Smooth muscle cell (in vitro differentiated cells): ENCODE data around the gene HNRNPUL1. TPM values are rescaled to one million over a fixed set of nuclear protein-coding genes. Genes with fewer than 3 reads are reported as not detected.

Source experiments
- DNase-seq: peaks from one replicate; lab custom pipeline; 2025; ENCODE audit not compliant: unreplicated experiment; lab: John Stamatoyannopoulos, UW
- H2AFZ ChIP-seq: fragments of 200-600 bp; sonication (generic); 2 replicates; pipeline ENCODE4 v1.6.0; 2016; ENCODE audit warnings: antibody characterized with exemption, low read depth, mild to moderate bottlenecking
- H3F3A ChIP-seq: fragments of 200-600 bp; sonication (generic); 2 replicates; pipeline ENCODE4 v1.6.0; 2017; ENCODE audit warnings: antibody characterized with exemption, low read depth
- H3K27ac ChIP-seq: fragments of 200-600 bp; sonication (generic); 2 replicates; pipeline ENCODE4 v1.5.1; 2016; ENCODE audit warnings: low read depth, mild to moderate bottlenecking
- H3K27me3 ChIP-seq: fragments of 200-600 bp; sonication (generic); 2 replicates; pipeline ENCODE4 v1.6.1; 2016; ENCODE audit warnings: low read depth, mild to moderate bottlenecking
- H3K36me3 ChIP-seq: fragments of 200-600 bp; sonication (generic); 2 replicates; pipeline ENCODE4 v1.5.1; 2016; ENCODE audit warnings: low read depth
- H3K4me1 ChIP-seq: fragments of 200-600 bp; sonication (generic); 2 replicates; pipeline ENCODE4 v1.5.1; 2016; ENCODE audit warnings: low read depth
- H3K4me2 ChIP-seq: fragments of 200-600 bp; sonication (generic); 2 replicates; pipeline ENCODE4 v1.6.0; 2016; ENCODE audit warnings: mild to moderate bottlenecking
- H3K4me3 ChIP-seq: fragments of 200-600 bp; sonication (generic); 2 replicates; pipeline ENCODE4 v1.5.1; 2016; ENCODE audit warnings: mild to moderate bottlenecking
- H3K79me2 ChIP-seq: fragments of 200-600 bp; sonication (generic); 2 replicates; pipeline ENCODE4 v1.6.0; 2016; ENCODE audit warnings: low read depth, mild to moderate bottlenecking
- H3K9ac ChIP-seq: fragments of 200-600 bp; sonication (generic); 2 replicates; pipeline ENCODE4 v1.6.0; 2016; ENCODE audit warnings: low read depth
- H3K9me3 ChIP-seq: fragments of 200-600 bp; sonication (generic); replicated peaks from 2 replicates; pipeline ENCODE4 v1.5.1; 2016; ENCODE audit warnings: low read depth
- H4K20me1 ChIP-seq: fragments of 200-600 bp; sonication (generic); 2 replicates; pipeline ENCODE4 v1.6.0; 2016; ENCODE audit warnings: low read depth
- CTCF ChIP-seq: fragments of 200-600 bp; sonication (generic); IDR thresholded peaks from 2 replicates; pipeline ENCODE4 v1.5.1; 2017; ENCODE audit warnings: borderline replicate concordance, mild to moderate bottlenecking, antibody characterized with exemption; ENCODE audit not compliant: insufficient read depth, poor library complexity, severe bottlenecking
- WGBS: methylation state at CpG from one replicate; pipeline ENCODE4 v1.1.7; 2016; ENCODE audit warnings: low lambda C conversion rate; 5-methylcytosine and 5-hydroxymethylcytosine counted together
- polyA plus RNA-seq: library from polyadenylated mRNA; unstranded; fragments of >200 nt; fragmentation: Nextera tagmentation; extraction: Ambion mirVana; gene quantifications from 2 replicates; pipeline ENCODE4 v1.2.1, GENCODE V29; 2016
- total RNA-seq: library from RNA; depleted of rRNA; stranded (reverse); fragments of >200 nt; gene quantifications from 2 replicates; pipeline ENCODE4 v1.2.3, GENCODE V29; 2014

Gene HNRNPUL1
- total and polyA plus RNA-seq, 2 experiments from 2014 or later = 101 to 125 TPM

- no peak for TF ChIP-seq CTCF
- no peaks in the 10 kb centered on the region for H4K20me1 ChIP-seq
- H3K4me1 ChIP-seq = no peaks in the 10 kb centered on the region
- no peaks in the 10 kb centered on the region for H3K27me3 ChIP-seq
- no peak for DNase-seq
- 99% methylated on average over 9 of the region's 9 CpGs for WGBS
- H3K4me3 ChIP-seq = no peak overlapping the region
- H3K9ac ChIP-seq = no peak overlapping the region
- H3K27ac ChIP-seq = no peak overlapping the region
- no peaks in the 10 kb centered on the region for H3K9me3 ChIP-seq
- H3K36me3 ChIP-seq = peaks cover 6% of the 10 kb centered on the region
- no peaks in the 10 kb centered on the region for H3F3A ChIP-seq
- no peaks in the 10 kb centered on the region for H3K79me2 ChIP-seq
- H3K4me2 ChIP-seq = no peak overlapping the region
- no peak overlapping the region for H2AFZ ChIP-seq
Measured at GRCh38 chr19:41249707-41250423, 14.3 kb upstream of the HNRNPUL1 start.

GRCh38 chr19:41253660-41254059 lies 10.5 kb upstream of the HNRNPUL1 start:
- H3K36me3 ChIP-seq = peaks cover 6% of the 10 kb centered on the region
- TF ChIP-seq CTCF = no peak
- no peaks in the 10 kb centered on the region for H3K79me2 ChIP-seq
- no peak for DNase-seq
- no peak overlapping the region for H3K27ac ChIP-seq
- WGBS = 100% methylated on average over 6 of the region's 6 CpGs
- H3F3A ChIP-seq = peaks cover 1% of the 10 kb centered on the region
- H3K4me2 ChIP-seq = no peak overlapping the region
- no peak overlapping the region for H3K4me3 ChIP-seq
- H3K9ac ChIP-seq = no peak overlapping the region
- no peaks in the 10 kb centered on the region for H3K9me3 ChIP-seq
- no peak overlapping the region for H2AFZ ChIP-seq
- no peaks in the 10 kb centered on the region for H4K20me1 ChIP-seq
- no peaks in the 10 kb centered on the region for H3K4me1 ChIP-seq
- no peaks in the 10 kb centered on the region for H3K27me3 ChIP-seq

- Histone ChIP-seq H3K27ac (no peak overlapping the region), H3K9me3 (no peaks in the 10 kb centered on the region), H3K9ac (no peak overlapping the region), H3K4me1 (no peaks in the 10 kb centered on the region), H2AFZ (no peak overlapping the region), H4K20me1 (no peaks in the 10 kb centered on the region), H3K36me3 (peaks cover 6% of the 10 kb centered on the region), H3F3A (peaks cover 5% of the 10 kb centered on the region), H3K4me2 (no peak overlapping the region), H3K27me3 (no peaks in the 10 kb centered on the region), H3K4me3 (no peak overlapping the region), H3K79me2 (no peaks in the 10 kb centered on the region)
- no peak for TF ChIP-seq CTCF
- DNase-seq = no peak
Measured at GRCh38 chr19:41255171-41255570, 9.0 kb upstream of the HNRNPUL1 start.
